Retina (tissue), 1 donor: ENCODE results near the gene FHIT.
A peak's percentile ranks its signal among the peaks of the same experiment; 100 is the strongest.

ENCODE experiments used
- DNase-seq: peaks from one replicate; pipeline ENCODE4 v3.0.0-alpha.2; 2016

FHIT gene

GRCh38 chr3:60983906-60984305 is 267.3 kb downstream of the FHIT start:
- DNase-seq = no peak

GRCh38 chr3:60980342-60980692 is 270.9 kb downstream of the FHIT start:
- DNase-seq = no peak

- DNase-seq = peak; percentile 8
These were observed 271.6 kb downstream of the FHIT start for GRCh38 chr3:60979461-60980341.

GRCh38 chr3:60973321-60973720 is 277.9 kb downstream of the FHIT start:
- no peak for DNase-seq

GRCh38 chr3:60972599-60972998 is 278.7 kb downstream of the FHIT start:
- no peak for DNase-seq

- no peak for DNase-seq
These were observed 280.4 kb downstream of the FHIT start for GRCh38 chr3:60970850-60971249.

DNA sequence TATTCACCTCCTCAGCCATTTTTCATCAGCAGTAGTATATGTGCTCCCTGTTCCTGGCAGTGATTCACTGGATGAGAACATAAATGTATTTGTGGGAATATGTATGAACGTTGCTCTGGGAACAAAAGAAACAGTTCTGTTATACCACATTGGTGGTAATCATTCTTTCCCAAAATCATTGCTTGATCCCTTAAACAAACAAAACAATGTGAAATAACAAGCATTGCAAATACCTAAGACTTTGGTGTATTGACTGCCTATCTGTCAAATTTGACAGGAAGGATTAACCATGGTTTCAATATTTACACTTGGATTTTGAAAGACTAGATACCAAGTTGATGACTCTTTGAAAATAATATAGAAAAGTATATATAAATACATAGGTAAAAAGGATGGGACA is 284.1 kb downstream of the FHIT start:
- DNase-seq = no peak

- DNase-seq = no peak
These were observed 293.7 kb downstream of the FHIT start for GRCh38 chr3:60957541-60957940.

DNA sequence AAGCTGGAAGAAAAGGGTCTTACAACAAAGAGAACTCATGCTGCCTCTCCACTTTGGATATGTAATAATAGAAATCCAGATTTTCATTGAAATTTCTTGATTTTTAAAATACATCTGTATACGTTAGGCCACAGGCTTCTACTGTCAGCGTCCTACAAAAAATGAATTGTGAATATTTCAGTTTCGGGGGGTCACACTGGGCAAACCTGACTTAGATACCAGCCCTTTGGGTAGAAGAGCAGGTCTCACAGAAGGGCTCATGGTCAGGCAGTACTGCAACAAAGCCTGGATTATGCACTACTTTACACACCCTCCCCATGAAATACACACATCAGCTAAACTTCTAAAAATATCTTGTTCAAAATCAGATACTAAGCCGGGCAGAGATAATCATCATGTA is 294.5 kb downstream of the FHIT start:
- no peak for DNase-seq

DNA sequence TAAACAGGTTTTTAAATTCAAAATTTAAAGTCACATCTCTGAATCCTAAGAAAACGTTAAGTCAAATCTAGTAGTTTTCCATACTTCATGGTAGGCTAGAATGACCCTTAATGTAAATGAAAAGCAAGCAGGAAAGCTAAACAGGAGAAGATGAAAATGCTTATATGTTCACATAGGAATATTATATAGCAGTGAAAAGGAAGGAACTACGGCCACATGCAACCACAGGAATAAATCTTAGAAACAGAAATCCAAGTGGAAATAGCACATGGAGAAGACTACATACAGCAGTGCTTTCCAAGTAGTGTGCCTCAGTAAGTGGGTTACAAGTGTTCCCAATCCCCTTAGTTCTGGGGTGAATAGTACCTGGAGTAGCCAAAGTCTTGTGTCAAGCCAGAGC is 296.2 kb downstream of the FHIT start:
- no peak for DNase-seq

GRCh38 chr3:60954048-60954447 is 297.2 kb downstream of the FHIT start:
- no peak for DNase-seq

DNA sequence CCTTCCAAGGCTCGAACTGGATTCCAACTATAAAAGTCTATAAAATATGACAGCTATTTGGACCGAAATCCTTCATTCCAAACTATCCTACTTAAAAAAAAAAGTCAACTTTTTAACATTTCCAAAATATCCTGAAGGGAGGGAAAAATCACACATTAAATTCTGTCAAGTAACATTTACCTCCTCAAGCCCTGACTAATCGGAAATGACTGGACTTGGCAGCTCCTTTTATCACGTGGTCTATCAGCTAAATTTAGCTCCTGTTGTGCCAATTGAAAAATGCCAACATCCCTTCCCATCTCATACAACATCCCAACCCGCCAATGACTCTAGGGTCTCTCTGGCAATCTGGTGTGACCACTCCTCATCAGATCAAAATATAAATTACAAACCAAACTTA is 297.9 kb downstream of the FHIT start:
- no peak for DNase-seq

GRCh38 chr3:60952055-60952454 is 299.2 kb downstream of the FHIT start:
- no peak for DNase-seq

GRCh38 chr3:60949146-60949545 is 302.1 kb downstream of the FHIT start:
- DNase-seq = no peak

DNA sequence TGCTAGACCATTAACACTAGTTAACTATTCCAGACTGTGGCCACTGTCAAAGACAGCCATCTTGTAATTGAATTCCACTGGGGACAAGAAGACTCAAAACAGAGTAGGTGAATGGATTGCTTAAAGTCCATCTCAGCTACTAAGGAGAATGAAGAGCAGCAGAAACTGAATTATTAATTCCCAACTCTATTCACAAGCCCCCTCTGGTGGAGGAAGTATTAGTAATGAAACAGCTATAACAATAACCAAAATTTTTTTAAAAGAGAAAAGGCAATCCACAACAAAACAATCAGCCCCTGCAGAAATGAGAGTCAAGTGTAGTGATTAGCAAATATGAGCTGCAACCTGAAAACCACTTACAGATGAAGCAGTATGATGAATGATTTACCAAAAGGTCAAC is 302.8 kb downstream of the FHIT start:
- no peak for DNase-seq

- no peak for DNase-seq
These were observed 315.5 kb downstream of the FHIT start for GRCh38 chr3:60935709-60936108.

GRCh38 chr3:60933824-60934223 is 317.4 kb downstream of the FHIT start:
- no peak for DNase-seq

DNA sequence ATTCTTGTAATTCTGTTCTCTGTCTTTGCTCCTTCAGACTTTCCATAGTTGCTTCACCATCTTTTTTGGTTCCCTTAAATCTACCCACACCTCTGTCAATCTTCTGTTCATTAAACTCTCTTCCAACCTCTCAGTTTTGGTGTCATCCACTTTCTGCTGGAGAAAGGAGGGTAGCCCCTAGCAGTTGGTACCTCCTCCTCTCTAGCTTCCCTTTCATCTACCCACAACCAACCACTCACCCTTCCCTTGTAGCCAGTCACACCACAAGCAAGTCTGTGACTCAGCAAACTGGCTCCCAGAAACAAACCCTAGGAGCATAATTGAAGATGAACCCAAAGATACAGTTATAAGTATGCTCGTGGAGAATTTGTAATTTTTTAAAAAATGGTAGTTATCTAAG is 318.6 kb downstream of the FHIT start:
- DNase-seq = no peak

DNA sequence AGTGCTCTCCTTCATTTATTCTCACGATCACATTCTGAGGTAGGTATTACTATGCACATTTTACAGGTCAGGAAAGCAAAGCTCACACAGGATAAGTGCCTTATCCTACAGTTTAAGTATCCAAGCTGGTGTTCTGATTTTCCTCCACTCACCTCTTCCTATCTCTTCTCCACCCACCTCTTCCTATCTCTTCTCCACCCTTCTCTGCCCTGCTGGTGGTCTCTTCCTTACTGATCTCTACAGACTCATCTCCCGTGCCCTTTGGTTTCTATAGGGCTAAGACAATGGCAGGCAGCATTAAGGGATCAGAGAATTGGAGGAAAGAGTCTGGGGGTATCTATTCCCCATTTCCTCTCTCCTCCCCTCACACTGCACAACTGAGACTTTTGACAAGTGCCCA is 319.1 kb downstream of the FHIT start:
- DNase-seq = no peak

- no peak for DNase-seq
These were observed 319.8 kb downstream of the FHIT start for GRCh38 chr3:60931452-60931851.

DNA sequence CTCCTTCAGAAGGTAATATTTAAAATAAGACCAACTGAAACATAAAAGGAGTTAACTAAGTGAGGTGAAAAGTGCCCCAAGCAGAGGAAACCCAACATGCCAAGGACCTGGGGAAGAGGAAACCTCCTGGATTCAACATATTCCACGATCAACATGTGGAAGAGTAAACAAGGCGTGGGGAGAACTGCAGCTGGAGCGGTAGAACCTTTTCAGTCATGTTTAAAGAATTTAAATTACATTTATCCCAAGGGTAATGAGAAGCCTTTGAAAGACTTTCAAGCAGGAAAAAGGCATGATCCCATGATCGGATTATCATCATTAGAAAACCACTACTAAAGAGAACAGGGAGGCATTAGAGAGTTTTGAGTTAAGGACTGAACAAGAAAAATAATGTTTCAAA is 330.7 kb downstream of the FHIT start:
- no peak for DNase-seq

DNA sequence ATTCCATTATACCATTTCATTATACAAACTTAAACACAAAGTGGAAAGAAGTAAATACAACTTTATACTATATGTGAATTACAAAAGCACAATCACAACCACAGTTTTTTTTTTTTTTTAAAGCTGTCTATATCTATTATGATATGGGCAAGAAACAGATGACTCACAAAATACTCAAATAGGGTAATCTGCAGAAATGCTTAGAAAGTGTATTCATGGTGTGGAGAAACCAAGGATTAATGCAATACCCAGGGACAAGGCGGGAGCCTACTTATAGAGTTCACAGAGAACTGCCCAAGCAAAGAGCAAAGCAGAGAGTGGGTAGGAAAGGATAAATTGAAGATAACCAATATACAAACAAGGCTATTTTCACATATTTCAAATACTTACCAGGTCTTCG is 332.0 kb downstream of the FHIT start:
- DNase-seq = no peak

- DNase-seq = no peak
These were observed 334.1 kb downstream of the FHIT start for GRCh38 chr3:60917141-60917540.

- DNase-seq = no peak
These were observed 334.7 kb downstream of the FHIT start for GRCh38 chr3:60916546-60916945.

GRCh38 chr3:60913474-60913873 is 337.8 kb downstream of the FHIT start:
- DNase-seq = no peak
